GM12872 (cell line): ENCODE results near the gene TANGO2.

Experiments
- TF ChIP-seq, protein P1 (sequence below): IDR thresholded peaks from 3 replicates; pipeline ENCODE4 v1.5.1; 2011; ENCODE audit warnings: low read depth, mild to moderate bottlenecking, low read length, moderate library complexity; ENCODE audit not compliant: insufficient read depth

Gene TANGO2

GRCh38 chr22:20001082-20001638 lies 19.8 kb upstream of the TANGO2 start:
- TF ChIP-seq, protein P1, sequence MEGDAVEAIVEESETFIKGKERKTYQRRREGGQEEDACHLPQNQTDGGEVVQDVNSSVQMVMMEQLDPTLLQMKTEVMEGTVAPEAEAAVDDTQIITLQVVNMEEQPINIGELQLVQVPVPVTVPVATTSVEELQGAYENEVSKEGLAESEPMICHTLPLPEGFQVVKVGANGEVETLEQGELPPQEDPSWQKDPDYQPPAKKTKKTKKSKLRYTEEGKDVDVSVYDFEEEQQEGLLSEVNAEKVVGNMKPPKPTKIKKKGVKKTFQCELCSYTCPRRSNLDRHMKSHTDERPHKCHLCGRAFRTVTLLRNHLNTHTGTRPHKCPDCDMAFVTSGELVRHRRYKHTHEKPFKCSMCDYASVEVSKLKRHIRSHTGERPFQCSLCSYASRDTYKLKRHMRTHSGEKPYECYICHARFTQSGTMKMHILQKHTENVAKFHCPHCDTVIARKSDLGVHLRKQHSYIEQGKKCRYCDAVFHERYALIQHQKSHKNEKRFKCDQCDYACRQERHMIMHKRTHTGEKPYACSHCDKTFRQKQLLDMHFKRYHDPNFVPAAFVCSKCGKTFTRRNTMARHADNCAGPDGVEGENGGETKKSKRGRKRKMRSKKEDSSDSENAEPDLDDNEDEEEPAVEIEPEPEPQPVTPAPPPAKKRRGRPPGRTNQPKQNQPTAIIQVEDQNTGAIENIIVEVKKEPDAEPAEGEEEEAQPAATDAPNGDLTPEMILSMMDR, result no peak

- TF ChIP-seq, protein P1, result no peak
These were observed 18.8 kb upstream of the TANGO2 start for GRCh38 chr22:20002128-20002527.

GRCh38 chr22:20002636-20003035 lies 18.3 kb upstream of the TANGO2 start:
- TF ChIP-seq, protein P1, result no peak

DNA sequence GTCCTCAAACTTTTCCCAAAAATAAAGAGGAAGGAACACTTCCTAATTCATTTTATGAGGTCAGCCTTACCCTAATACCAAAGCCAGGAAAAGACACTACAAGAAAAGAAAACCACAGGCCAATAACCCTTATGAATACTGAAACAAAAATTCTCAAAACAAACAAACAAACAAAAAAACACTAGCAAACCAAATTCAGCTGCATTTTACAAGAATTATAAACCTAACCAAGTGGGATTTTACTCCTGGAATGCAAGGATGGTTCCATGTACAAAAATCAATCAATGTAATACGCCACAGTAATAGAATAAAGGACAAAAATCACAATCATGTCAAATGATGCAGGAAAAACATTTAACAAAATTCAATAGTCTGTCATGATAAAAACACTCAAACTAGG lies 17.6 kb upstream of the TANGO2 start:
- TF ChIP-seq, protein P1, result no peak

DNA sequence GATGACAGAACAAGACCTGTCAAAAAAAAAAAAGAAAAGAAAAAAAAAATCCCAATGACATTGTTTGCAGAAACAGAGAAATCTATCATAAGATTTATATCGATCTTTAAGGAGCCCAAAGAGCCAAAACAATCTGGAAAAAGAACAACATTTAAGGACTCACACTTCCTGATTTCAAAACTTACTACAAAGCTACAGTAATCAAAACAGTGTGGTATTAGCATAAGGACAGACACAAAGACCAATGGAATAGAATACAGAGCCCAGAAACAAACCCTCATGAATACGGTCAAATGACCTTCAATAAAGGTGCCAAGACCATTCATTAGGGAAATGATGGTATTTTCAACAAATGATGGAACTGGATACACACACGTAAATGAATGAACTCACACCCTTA lies 16.4 kb upstream of the TANGO2 start:
- TF ChIP-seq, protein P1, result no peak

DNA sequence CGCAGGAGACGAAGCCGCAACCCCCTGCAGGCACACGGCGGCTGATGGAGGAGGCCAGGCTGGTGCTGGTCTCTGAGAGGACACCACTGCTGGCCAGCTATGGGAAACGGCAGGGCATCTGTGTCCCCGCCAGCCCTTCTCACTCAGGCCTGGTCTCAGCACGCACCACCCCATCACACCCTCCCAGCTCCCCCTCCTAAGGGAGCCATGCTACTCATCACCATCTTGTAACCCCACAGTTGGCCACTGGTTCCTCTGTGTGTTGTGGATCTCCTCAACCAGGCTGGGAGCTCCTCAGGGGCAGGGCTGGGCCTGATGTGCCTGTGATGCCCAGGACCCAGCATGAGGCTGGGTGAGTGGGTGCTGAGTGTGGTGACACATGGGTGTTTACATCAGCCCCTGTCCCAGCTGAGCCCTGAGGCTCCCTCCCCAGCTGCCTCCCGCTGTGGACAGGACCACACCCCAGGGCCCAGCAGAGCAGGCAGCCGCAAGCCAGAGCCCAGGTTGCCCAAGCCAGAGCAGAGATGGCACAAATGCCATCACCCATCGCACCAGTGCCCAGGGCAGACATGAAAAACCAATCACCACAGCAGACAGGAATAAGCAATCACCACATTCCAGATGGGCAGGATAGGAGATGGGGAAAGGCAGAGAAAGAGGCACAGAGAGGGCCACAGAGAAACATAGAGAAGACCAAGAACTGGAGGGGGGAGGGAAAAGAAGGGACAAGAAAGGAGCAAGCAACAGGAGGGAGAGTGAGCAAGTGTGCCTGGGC lies 12.5 kb upstream of the TANGO2 start:
- TF ChIP-seq, protein P1, result no peak

- TF ChIP-seq, protein P1, result no peak
These were observed 11.9 kb upstream of the TANGO2 start for GRCh38 chr22:20009018-20009491.
